Measurements from ENCODE around the gene DTD1.

DNA sequence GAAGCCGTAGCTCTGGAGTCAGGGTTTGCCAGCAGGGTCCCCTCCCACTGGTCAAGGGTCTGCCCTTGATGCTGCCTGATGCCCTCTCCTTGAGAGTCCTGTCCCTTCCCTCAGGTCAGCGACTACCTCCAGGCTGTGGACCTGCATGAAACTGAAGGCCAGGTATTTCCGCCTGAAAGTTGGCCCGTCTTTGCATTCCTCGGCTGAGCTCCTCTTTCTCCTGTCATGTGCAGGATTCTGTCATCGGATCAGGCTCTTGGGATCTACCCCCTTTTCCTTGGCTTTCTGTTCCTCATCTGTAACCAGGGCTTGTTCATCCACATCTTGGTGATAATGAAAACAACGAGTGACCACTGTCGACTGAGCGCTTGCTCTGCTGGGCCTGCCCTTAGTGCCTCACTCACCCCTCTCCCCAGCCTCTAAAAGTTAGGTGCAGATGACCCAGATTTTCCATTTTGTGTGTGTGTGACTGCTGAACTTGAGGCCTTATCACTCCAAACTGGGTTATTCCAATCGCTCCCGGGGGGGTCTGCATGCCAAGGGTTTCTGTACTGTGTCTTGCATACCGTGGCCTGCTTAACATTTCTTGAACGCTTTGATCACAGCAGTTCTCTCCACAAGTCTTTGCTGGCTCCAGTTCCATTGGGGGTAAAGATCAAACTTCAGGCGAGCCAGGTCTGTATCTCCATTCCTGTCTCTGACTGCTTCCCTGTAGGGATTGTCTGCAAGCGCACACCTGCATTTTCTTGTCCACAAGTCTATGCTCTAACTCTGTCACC lies 81.6 kb downstream of the DTD1 start:
- TF ChIP-seq, protein P1, sequence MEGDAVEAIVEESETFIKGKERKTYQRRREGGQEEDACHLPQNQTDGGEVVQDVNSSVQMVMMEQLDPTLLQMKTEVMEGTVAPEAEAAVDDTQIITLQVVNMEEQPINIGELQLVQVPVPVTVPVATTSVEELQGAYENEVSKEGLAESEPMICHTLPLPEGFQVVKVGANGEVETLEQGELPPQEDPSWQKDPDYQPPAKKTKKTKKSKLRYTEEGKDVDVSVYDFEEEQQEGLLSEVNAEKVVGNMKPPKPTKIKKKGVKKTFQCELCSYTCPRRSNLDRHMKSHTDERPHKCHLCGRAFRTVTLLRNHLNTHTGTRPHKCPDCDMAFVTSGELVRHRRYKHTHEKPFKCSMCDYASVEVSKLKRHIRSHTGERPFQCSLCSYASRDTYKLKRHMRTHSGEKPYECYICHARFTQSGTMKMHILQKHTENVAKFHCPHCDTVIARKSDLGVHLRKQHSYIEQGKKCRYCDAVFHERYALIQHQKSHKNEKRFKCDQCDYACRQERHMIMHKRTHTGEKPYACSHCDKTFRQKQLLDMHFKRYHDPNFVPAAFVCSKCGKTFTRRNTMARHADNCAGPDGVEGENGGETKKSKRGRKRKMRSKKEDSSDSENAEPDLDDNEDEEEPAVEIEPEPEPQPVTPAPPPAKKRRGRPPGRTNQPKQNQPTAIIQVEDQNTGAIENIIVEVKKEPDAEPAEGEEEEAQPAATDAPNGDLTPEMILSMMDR (IDR thresholded peaks at IDR 0.05; ENCODE audit: low read depth, low read length, poor library complexity, severe bottlenecking) = no peak
- TF ChIP-seq EZH2phosphoT487 (IDR thresholded peaks at IDR 0.05; ENCODE audit: borderline replicate concordance, low read length) = no peak

Data from DOHH2 (cell line).